Mesendoderm (in vitro differentiated cells): ENCODE data around the gene ATG101.

ENCODE experiments used
- DNase-seq: peaks from one replicate; pipeline ENCODE4 v3.0.0; 2013
- H2AK5ac ChIP-seq: 2 replicates; pipeline ENCODE4 v1.6.1; 2013; ENCODE audit warnings: low read length, inconsistent platforms
- H2BK120ac ChIP-seq: 2 replicates; pipeline ENCODE4 v1.6.1; 2013; ENCODE audit warnings: low read depth, mild to moderate bottlenecking, low read length, moderate library complexity, mixed read lengths
- H2BK15ac ChIP-seq: replicated peaks from 2 replicates; pipeline ENCODE4 v1.6.1; 2013; ENCODE audit warnings: low read depth, mild to moderate bottlenecking, moderate library complexity
- H2BK5ac ChIP-seq: 2 replicates; pipeline ENCODE4 v1.6.1; 2013; ENCODE audit warnings: low read length, inconsistent platforms
- H3K18ac ChIP-seq: 2 replicates; pipeline ENCODE4 v1.6.1; 2013; ENCODE audit warnings: mild to moderate bottlenecking, low read length, mixed read lengths
- H3K23ac ChIP-seq: one replicate; pipeline ENCODE4 v1.6.1; 2013; ENCODE audit warnings: low read length
- H3K27ac ChIP-seq: 2 replicates; pipeline ENCODE4 v1.5.1; 2013; ENCODE audit warnings: low read depth, mild to moderate bottlenecking, inconsistent platforms, low read length, moderate library complexity
- H3K27me3 ChIP-seq: 2 replicates; pipeline ENCODE4 v1.6.1; 2013; ENCODE audit warnings: low read length, control low read depth, mild to moderate bottlenecking, inconsistent platforms; ENCODE audit not compliant: insufficient read depth, poor library complexity
- H3K36me3 ChIP-seq: 2 replicates; pipeline ENCODE4 v1.6.1; 2013; ENCODE audit warnings: low read length, inconsistent platforms; ENCODE audit not compliant: control insufficient read depth, insufficient read depth
- H3K4ac ChIP-seq: one replicate; pipeline ENCODE4 v1.6.1; 2013; ENCODE audit warnings: low read depth, mild to moderate bottlenecking, low read length, moderate library complexity
- H3K4me1 ChIP-seq: 2 replicates; pipeline ENCODE4 v1.6.1; 2013; ENCODE audit warnings: low read depth, low read length, inconsistent platforms; ENCODE audit not compliant: control insufficient read depth
- H3K4me2 ChIP-seq: 2 replicates; pipeline ENCODE4 v1.6.1; 2013; ENCODE audit warnings: low read length
- H3K4me3 ChIP-seq: 2 replicates; pipeline ENCODE4 v1.5.1; 2013; ENCODE audit warnings: mild to moderate bottlenecking, low read length
- H3K56ac ChIP-seq: one replicate; pipeline ENCODE4 v1.6.1; 2013; ENCODE audit warnings: low read length
- H3K79me1 ChIP-seq: 2 replicates; pipeline ENCODE4 v1.6.1; 2013; ENCODE audit warnings: low read length, inconsistent platforms
- H3K79me2 ChIP-seq: 2 replicates; pipeline ENCODE4 v1.6.1; 2013; ENCODE audit warnings: mild to moderate bottlenecking, low read length; ENCODE audit not compliant: control insufficient read depth, insufficient read depth
- H3K9ac ChIP-seq: 2 replicates; pipeline ENCODE4 v1.6.1; 2013; ENCODE audit warnings: low read length, inconsistent platforms
- H4K5ac ChIP-seq: one replicate; pipeline ENCODE4 v1.6.1; 2013; ENCODE audit warnings: low read length
- H4K8ac ChIP-seq: one replicate; pipeline ENCODE4 v1.6.1; 2013; ENCODE audit warnings: low read depth, mild to moderate bottlenecking, control low read depth, low read length, moderate library complexity
- WGBS: extraction: QIAGEN DNeasy Blood & Tissue Kit; methylation state at CpG from one replicate; pipeline ENCODE4 v1.1.7; 2013; ENCODE audit warnings: low lambda C conversion rate, missing lambda C conversion rate; ENCODE audit not compliant: insufficient coverage; ENCODE audit errors: extremely low coverage; 5-methylcytosine and 5-hydroxymethylcytosine counted together

The ATG101 gene

DNA sequence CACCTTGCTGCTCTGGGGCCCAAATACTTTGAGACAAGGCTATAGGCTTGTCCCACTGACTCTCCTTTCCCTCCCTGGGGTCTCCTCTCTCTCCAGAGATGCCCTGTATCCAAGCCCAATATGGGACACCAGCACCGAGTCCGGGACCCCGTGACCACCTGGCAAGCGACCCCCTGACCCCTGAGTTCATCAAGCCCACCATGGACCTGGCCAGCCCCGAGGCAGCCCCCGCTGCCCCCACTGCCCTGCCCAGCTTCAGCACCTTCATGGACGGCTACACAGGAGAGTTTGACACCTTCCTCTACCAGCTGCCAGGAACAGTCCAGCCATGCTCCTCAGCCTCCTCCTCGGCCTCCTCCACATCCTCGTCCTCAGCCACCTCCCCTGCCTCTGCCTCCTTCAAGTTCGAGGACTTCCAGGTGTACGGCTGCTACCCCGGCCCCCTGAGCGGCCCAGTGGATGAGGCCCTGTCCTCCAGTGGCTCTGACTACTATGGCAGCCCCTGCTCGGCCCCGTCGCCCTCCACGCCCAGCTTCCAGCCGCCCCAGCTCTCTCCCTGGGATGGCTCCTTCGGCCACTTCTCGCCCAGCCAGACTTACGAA is 15.4 kb upstream of the ATG101 start:
- H3K18ac ChIP-seq: no peak overlapping the region
- H3K4ac ChIP-seq: no peak overlapping the region
- DNase-seq: no peak
- no peaks in the 10 kb centered on the region for H3K27me3 ChIP-seq
- no peak overlapping the region for H3K23ac ChIP-seq
- WGBS: no CpG with 5 or more reads among the region's 21 CpGs
- no peak overlapping the region for H3K9ac ChIP-seq
- no peak overlapping the region for H4K8ac ChIP-seq
- H3K4me3 ChIP-seq: no peak overlapping the region
- H3K4me2 ChIP-seq: no peak overlapping the region
- H3K79me1 ChIP-seq: no peaks in the 10 kb centered on the region
- H3K27ac ChIP-seq: no peak overlapping the region
- H4K5ac ChIP-seq: no peak overlapping the region
- no peak overlapping the region for H2BK5ac ChIP-seq
- no peaks in the 10 kb centered on the region for H3K79me2 ChIP-seq
- H3K56ac ChIP-seq: no peak overlapping the region
- H3K4me1 ChIP-seq: peaks cover 8% of the 10 kb centered on the region
- no peak overlapping the region for H2BK120ac ChIP-seq
- no peak overlapping the region for H2AK5ac ChIP-seq
- H2BK15ac ChIP-seq: no peak overlapping the region
- no peaks in the 10 kb centered on the region for H3K36me3 ChIP-seq

DNA sequence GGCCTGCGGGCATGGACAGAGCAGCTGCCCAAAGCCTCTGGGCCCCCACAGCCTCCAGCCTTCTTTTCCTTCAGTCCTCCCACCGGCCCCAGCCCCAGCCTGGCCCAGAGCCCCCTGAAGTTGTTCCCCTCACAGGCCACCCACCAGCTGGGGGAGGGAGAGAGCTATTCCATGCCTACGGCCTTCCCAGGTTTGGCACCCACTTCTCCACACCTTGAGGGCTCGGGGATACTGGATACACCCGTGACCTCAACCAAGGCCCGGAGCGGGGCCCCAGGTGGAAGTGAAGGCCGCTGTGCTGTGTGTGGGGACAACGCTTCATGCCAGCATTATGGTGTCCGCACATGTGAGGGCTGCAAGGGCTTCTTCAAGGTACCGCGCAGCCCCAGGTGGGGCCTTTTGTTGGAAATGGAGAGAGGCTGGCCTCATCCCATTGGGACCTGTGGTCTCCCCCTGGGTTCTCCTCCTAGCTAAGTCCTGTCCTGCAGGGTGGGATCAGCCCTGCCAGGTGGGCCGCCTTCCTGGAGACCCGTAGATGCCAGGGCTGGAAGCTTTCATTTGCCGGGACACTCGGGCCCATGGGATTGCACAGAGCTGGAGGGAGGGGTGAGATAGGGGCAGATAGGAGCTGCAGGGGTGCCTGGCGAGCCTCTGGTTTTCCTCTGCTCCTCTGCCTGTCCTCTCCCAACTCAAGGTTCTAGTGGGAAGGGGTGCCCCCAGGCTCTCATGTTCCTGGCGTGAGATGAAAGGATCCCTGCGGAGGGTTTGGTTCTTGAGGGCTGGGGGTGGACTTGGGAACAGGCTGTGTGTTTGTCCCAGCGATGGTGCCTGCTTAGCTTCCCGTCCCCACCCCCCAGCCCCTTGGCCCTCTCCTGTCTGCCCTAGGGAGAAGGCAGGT is 14.7 kb upstream of the ATG101 start:
- Histone ChIP-seq H3K79me1 (no peaks in the 10 kb centered on the region), H3K4ac (no peak overlapping the region), H3K27ac (no peak overlapping the region), H2BK15ac (no peak overlapping the region), H3K23ac (no peak overlapping the region), H3K36me3 (no peaks in the 10 kb centered on the region), H4K5ac (no peak overlapping the region), H3K18ac (no peak overlapping the region), H3K4me1 (peaks cover 6% of the 10 kb centered on the region), H3K4me3 (no peak overlapping the region), H3K4me2 (no peak overlapping the region), H3K56ac (no peak overlapping the region), H3K9ac (no peak overlapping the region), H2AK5ac (no peak overlapping the region), H2BK120ac (no peak overlapping the region), H3K79me2 (no peaks in the 10 kb centered on the region), H3K27me3 (no peaks in the 10 kb centered on the region), H4K8ac (no peak overlapping the region), H2BK5ac (no peak overlapping the region)
- no peak for DNase-seq
- no CpG with 5 or more reads among the region's 21 CpGs for WGBS

DNA sequence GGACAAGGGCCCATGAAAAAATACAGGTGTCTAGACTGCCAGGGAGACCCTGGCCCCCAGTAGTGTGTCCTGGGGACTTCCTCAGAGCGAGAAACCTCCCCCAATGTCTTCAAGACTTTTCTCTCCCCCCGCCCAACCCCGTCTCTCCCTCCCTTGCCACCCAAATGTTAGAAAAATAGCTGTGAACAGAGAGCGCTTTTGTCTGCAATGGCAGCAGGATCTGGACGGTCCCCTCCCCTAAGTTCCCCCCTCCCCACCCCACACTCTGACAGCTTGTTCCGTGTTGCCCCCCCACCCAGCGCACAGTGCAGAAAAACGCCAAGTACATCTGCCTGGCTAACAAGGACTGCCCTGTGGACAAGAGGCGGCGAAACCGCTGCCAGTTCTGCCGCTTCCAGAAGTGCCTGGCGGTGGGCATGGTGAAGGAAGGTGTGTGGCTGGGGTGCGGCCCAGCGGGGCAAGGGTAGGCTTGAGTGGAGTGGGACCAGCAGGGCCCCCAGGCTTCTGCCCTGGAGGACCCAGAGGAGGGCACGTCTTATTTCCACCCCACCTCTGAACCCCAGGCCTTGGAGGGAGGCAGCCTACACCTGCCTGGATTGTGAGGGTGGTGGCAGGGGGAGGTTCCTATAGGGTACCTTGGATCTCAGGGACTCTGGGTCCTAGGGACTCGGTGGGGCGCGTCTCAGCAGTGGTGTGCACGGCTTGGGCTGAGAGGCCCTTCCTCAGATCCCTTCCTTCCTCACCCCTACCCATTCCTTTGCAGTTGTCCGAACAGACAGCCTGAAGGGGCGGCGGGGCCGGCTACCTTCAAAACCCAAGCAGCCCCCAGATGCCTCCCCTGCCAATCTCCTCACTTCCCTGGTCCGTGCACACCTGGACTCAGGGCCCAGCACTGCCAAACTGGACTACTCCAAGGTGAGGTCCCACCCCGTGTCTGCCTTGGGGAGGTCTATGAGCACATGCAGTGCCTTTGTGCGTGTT is 13.8 kb upstream of the ATG101 start:
- no peak overlapping the region for H3K4me3 ChIP-seq
- H4K5ac ChIP-seq: no peak overlapping the region
- H2BK15ac ChIP-seq: no peak overlapping the region
- H3K4me2 ChIP-seq: no peak overlapping the region
- no peak overlapping the region for H3K23ac ChIP-seq
- no peak overlapping the region for H2BK120ac ChIP-seq
- H3K79me1 ChIP-seq: no peaks in the 10 kb centered on the region
- H3K18ac ChIP-seq: no peak overlapping the region
- no CpG with 5 or more reads among the region's 27 CpGs for WGBS
- H2BK5ac ChIP-seq: no peak overlapping the region
- peaks cover 4% of the 10 kb centered on the region for H3K4me1 ChIP-seq
- no peak overlapping the region for H3K9ac ChIP-seq
- H3K27ac ChIP-seq: no peak overlapping the region
- H3K36me3 ChIP-seq: no peaks in the 10 kb centered on the region
- no peaks in the 10 kb centered on the region for H3K79me2 ChIP-seq
- no peak overlapping the region for H3K4ac ChIP-seq
- H2AK5ac ChIP-seq: no peak overlapping the region
- DNase-seq: no peak
- H4K8ac ChIP-seq: no peak overlapping the region
- H3K56ac ChIP-seq: no peak overlapping the region
- no peaks in the 10 kb centered on the region for H3K27me3 ChIP-seq

DNA sequence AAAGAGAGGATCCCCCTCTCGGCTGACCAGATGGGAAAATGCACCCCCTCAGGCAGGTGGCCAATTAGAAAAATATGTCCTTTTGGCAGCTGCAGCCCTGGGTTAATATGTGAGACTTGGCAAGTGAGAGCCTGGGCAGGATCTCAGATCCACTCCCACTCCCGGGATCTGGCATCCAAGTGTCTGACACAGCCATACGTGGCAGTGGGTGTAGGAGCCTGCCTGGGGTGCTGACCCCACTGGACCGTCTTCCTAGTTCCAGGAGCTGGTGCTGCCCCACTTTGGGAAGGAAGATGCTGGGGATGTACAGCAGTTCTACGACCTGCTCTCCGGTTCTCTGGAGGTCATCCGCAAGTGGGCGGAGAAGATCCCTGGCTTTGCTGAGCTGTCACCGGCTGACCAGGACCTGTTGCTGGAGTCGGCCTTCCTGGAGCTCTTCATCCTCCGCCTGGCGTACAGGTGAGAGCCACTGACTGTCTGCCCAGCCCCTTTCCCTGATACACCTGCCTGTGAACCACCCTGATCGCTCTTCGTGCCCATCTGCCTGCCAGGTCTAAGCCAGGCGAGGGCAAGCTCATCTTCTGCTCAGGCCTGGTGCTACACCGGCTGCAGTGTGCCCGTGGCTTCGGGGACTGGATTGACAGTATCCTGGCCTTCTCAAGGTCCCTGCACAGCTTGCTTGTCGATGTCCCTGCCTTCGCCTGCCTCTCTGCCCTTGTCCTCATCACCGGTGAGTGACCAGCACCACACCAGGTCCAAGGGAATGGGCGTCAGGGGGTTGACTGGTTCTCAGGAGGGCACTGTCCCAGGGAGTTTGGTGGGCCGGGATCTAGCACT is 12.8 kb upstream of the ATG101 start:
- Histone ChIP-seq H3K4me3 (no peak overlapping the region), H4K5ac (no peak overlapping the region), H3K79me1 (no peaks in the 10 kb centered on the region), H4K8ac (no peak overlapping the region), H3K4me1 (no peaks in the 10 kb centered on the region), H3K4me2 (no peak overlapping the region), H3K23ac (no peak overlapping the region), H3K27ac (no peak overlapping the region), H2AK5ac (no peak overlapping the region), H3K18ac (no peak overlapping the region), H3K9ac (no peak overlapping the region), H2BK15ac (no peak overlapping the region), H2BK5ac (no peak overlapping the region), H3K79me2 (no peaks in the 10 kb centered on the region), H3K56ac (no peak overlapping the region), H3K27me3 (no peaks in the 10 kb centered on the region), H3K4ac (no peak overlapping the region), H3K36me3 (no peaks in the 10 kb centered on the region), H2BK120ac (no peak overlapping the region)
- DNase-seq: no peak
- no CpG with 5 or more reads among the region's 23 CpGs for WGBS
